Activated T-cell treated with anti-CD3 and anti-CD28 coated beads for 4 hours (primary cell): ENCODE data around the gene MED20.

Source experiments
- DNase-seq: peaks from one replicate; pipeline ENCODE4 v3.0.0-alpha.2; 2020

Gene MED20

GRCh38 chr6:41901882-41902519 is 18.9 kb downstream of the MED20 start:
- DNase-seq, result peak; percentile 47

GRCh38 chr6:41900861-41901260 is 20.1 kb downstream of the MED20 start:
- DNase-seq, result no peak

- no peak for DNase-seq
These were observed 24.7 kb downstream of the MED20 start for GRCh38 chr6:41896281-41896680.

GRCh38 chr6:41895300-41896233 is 25.4 kb downstream of the MED20 start, which contains the start of gene USP49:
TSS of gene USP49 (minus strand) at chr6:41895375. CDS start at chr6:41806983, 88,392 bp downstream.
- DNase-seq, result peak; percentile 91

GRCh38 chr6:41894366-41895299 is 26.3 kb downstream of the MED20 start:
- no peak for DNase-seq

- no peak for DNase-seq
These were observed 27.9 kb downstream of the MED20 start for GRCh38 chr6:41892921-41893564.

- DNase-seq, result no peak
These were observed 33.6 kb downstream of the MED20 start for GRCh38 chr6:41887331-41887751.

GRCh38 chr6:41885930-41886329 is 35.0 kb downstream of the MED20 start:
- no peak for DNase-seq

GRCh38 chr6:41884957-41885356 is 36.0 kb downstream of the MED20 start:
- DNase-seq, result no peak

GRCh38 chr6:41881506-41881905 is 39.4 kb downstream of the MED20 start:
- no peak for DNase-seq

GRCh38 chr6:41878961-41879405 is 42.0 kb downstream of the MED20 start:
- DNase-seq, result no peak

- DNase-seq, result no peak
These were observed 42.7 kb downstream of the MED20 start for GRCh38 chr6:41878246-41878645.

- no peak for DNase-seq
These were observed 43.8 kb downstream of the MED20 start for GRCh38 chr6:41877051-41877680.

GRCh38 chr6:41874741-41875140 is 46.2 kb downstream of the MED20 start:
- DNase-seq, result no peak

GRCh38 chr6:41872147-41872546 is 48.8 kb downstream of the MED20 start:
- no peak for DNase-seq

- DNase-seq, result no peak
These were observed 49.2 kb downstream of the MED20 start for GRCh38 chr6:41871691-41872090.

GRCh38 chr6:41859356-41859755 is 61.6 kb downstream of the MED20 start:
- DNase-seq, result no peak

GRCh38 chr6:41858703-41859102 is 62.2 kb downstream of the MED20 start:
- DNase-seq, result no peak
